ENCODE data around the gene SPIN1.
"Not testable (repeated sequence)": the region's sequence is repeated elsewhere in the genome, so short reads cannot be mapped to it uniquely, and the experiment has no call there.

Gene SPIN1

GRCh38 chr9:88344013-88344412 is 44.2 kb upstream of the SPIN1 start (continued):
- TF ChIP-seq CREB5 (CRISPR knock-in tag; IDR thresholded peaks at IDR 0.05; ENCODE audit: low read depth) (no peak), GLIS3 (CRISPR knock-in tag; IDR thresholded peaks at IDR 0.05) (no peak), ZFP30 (CRISPR knock-in tag; IDR thresholded peaks at IDR 0.05) (no peak)

- not testable (repeated sequence) for ATAC-seq
Measured at GRCh38 chr9:88350354-88350753, 37.9 kb upstream of the SPIN1 start.

GRCh38 chr9:88355166-88355565 is 33.1 kb upstream of the SPIN1 start:
- TF ChIP-seq ZFP30 (CRISPR knock-in tag; IDR thresholded peaks at IDR 0.05) (no peak), TOX (CRISPR knock-in tag; IDR thresholded peaks at IDR 0.05; ENCODE audit: borderline replicate concordance) (no peak), TCF4 (CRISPR knock-in tag; IDR thresholded peaks at IDR 0.05; ENCODE audit: borderline replicate concordance) (no peak), CSRNP3 (CRISPR knock-in tag; IDR thresholded peaks at IDR 0.05) (no peak), ZNF565 (CRISPR knock-in tag; conservative IDR thresholded peaks at IDR 0.05; ENCODE audit: low read depth) (no peak), ZNF70 (CRISPR knock-in tag; IDR thresholded peaks at IDR 0.05) (no peak), OSR1 (CRISPR knock-in tag; IDR thresholded peaks at IDR 0.05) (no peak), SNAI2 (CRISPR knock-in tag; IDR thresholded peaks at IDR 0.05) (no peak), ZC3H10 (CRISPR knock-in tag; IDR thresholded peaks at IDR 0.05) (no peak), POU6F1 (CRISPR knock-in tag; IDR thresholded peaks at IDR 0.05; ENCODE audit: borderline replicate concordance, low read depth) (no peak), CREB5 (CRISPR knock-in tag; IDR thresholded peaks at IDR 0.05; ENCODE audit: low read depth) (no peak), BACH2 (CRISPR knock-in tag; IDR thresholded peaks at IDR 0.05; ENCODE audit: borderline replicate concordance) (no peak), PATZ1 (CRISPR knock-in tag; IDR thresholded peaks at IDR 0.05; ENCODE audit: borderline replicate concordance) (no peak), GLIS3 (CRISPR knock-in tag; IDR thresholded peaks at IDR 0.05) (no peak), CSDC2 (CRISPR knock-in tag; IDR thresholded peaks at IDR 0.05) (no peak), PPARA (CRISPR knock-in tag; IDR thresholded peaks at IDR 0.05; ENCODE audit: borderline replicate concordance) (no peak), RARB (CRISPR knock-in tag; IDR thresholded peaks at IDR 0.05) (no peak), ISL1 (CRISPR knock-in tag; IDR thresholded peaks at IDR 0.05) (no peak), ESRRG (CRISPR knock-in tag; IDR thresholded peaks at IDR 0.05) (no peak)
- ATAC-seq, result no peak

- ATAC-seq, result not testable (repeated sequence)
Measured at GRCh38 chr9:88357250-88357649, 31.0 kb upstream of the SPIN1 start.

- no peak for ATAC-seq
- no peak for TF ChIP-seq ZNF8 (CRISPR knock-in tag; IDR thresholded peaks at IDR 0.05)
Measured at GRCh38 chr9:88358723-88359122, 29.5 kb upstream of the SPIN1 start.
